Ovary (tissue), 3 donors: ENCODE measurements around the gene INS.

Experiments used
- POLR2A ChIP-seq: fragments of 450-650 bp; IDR thresholded peaks from one replicate; pipeline ENCODE4 v1.6.1; 2017; ENCODE audit warnings: antibody characterized with exemption, mild to moderate bottlenecking, moderate library complexity
- TF ChIP-seq, protein P1 (sequence below), 3 donors: fragments of 450-650 bp in 2 of 3; fragments of 200-600 bp in 1 of 3; IDR thresholded peaks; one replicate each; pipeline versions ENCODE4 v1.5.1 to v1.8.0; 2016 to 2022; ENCODE audit warnings: antibody characterized with exemption in 3 of 3, mild to moderate bottlenecking in 1 of 3
- donor health status: DM: no; HTN: no; CAD: no.

DNA sequence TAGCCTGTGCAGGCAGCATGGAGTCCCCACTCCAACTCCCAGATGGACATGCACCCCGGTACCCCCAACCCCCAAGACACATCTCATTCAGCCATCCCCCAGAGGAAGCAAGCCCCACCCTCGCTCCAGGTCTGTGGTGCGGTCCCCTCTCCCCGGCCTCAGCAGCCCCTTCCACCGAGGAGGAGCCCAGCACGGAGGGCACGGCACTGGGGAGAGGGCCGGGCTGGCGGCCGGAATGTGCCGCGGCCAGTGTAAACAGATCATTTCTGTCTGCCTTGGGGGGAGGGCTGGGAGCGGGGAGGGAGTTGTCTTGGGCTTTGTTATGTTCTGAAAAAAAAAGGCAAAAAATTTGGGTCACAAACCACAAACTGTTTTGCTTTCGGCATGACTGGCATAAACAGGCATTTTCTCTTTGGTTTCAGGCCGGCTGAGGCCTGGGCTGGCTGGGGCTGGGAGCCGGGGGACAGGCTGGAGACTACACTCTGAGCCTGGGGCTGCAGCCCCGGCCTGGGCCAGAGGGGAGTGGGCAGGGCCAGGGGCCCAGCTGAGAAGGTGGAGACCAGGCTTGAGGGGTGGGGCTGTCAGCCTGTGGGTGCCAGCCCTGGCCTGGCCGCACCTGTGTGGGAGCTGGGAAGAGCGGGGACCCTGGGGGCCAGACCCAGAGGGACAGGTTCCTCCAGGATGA is 38.6 kb downstream of the INS start:
- TF ChIP-seq, protein P1, sequence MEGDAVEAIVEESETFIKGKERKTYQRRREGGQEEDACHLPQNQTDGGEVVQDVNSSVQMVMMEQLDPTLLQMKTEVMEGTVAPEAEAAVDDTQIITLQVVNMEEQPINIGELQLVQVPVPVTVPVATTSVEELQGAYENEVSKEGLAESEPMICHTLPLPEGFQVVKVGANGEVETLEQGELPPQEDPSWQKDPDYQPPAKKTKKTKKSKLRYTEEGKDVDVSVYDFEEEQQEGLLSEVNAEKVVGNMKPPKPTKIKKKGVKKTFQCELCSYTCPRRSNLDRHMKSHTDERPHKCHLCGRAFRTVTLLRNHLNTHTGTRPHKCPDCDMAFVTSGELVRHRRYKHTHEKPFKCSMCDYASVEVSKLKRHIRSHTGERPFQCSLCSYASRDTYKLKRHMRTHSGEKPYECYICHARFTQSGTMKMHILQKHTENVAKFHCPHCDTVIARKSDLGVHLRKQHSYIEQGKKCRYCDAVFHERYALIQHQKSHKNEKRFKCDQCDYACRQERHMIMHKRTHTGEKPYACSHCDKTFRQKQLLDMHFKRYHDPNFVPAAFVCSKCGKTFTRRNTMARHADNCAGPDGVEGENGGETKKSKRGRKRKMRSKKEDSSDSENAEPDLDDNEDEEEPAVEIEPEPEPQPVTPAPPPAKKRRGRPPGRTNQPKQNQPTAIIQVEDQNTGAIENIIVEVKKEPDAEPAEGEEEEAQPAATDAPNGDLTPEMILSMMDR (IDR thresholded peaks at IDR 0.05): no peak
- no peak for TF ChIP-seq POLR2A
